Suprapubic skin (tissue), 4 donors: ENCODE results near the gene PHF1.
"Not testable (repeated sequence)": the region's sequence is repeated elsewhere in the genome, so short reads cannot be mapped to it uniquely, and the experiment has no call there.

ENCODE experiments used
- CTCF ChIP-seq, 2 donors: fragments of 200-600 bp in 1 of 2; fragments of 450-650 bp in 1 of 2; sonication (generic) in 1 of 2; IDR thresholded peaks; one replicate each; pipeline ENCODE4 v1.5.1; 2016 to 2019; ENCODE audit warnings: antibody characterized with exemption in 2 of 2, mild to moderate bottlenecking in 1 of 2, moderate library complexity in 1 of 2
- EP300 ChIP-seq: sonication (generic); formaldehyde crosslinking; IDR thresholded peaks from one replicate; pipeline ENCODE4 v1.6.1; 2017; ENCODE audit warnings: antibody characterized with exemption
- POLR2A ChIP-seq, 2 donors: fragments of 450-650 bp; IDR thresholded peaks; one replicate each; pipeline ENCODE4 v1.6.1; 2017; ENCODE audit warnings: antibody characterized with exemption in 2 of 2, mild to moderate bottlenecking in 2 of 2, moderate library complexity in 2 of 2
- POLR2AphosphoS5 ChIP-seq, 3 donors: sonication (generic); formaldehyde crosslinking; IDR thresholded peaks; one replicate each; pipeline ENCODE4 v1.6.1; 2017; ENCODE audit warnings: antibody characterized with exemption in 3 of 3

- TF ChIP-seq CTCF (IDR thresholded peaks at IDR 0.05); POLR2A (IDR thresholded peaks at IDR 0.05); EP300; POLR2AphosphoS5 (IDR thresholded peaks at IDR 0.05): not testable (repeated sequence)
Observed at GRCh38 chr6:33367715-33368025, 43.1 kb upstream of the PHF1 start.
